Left colon (tissue), 2 donors: ENCODE data around the gene EDEM2. TPM values are rescaled to one million over a fixed set of nuclear protein-coding genes. Genes with fewer than 3 reads are reported as not detected.
"Not testable (repeated sequence)": the region's sequence is repeated elsewhere in the genome, so short reads cannot be mapped to it uniquely, and the experiment has no call there.

Source experiments
- ATAC-seq: fragments of 200-7000 bp; cut with Tn5 transposase; one replicate; pipeline ENCODE4 v1.9.1; 2020; ENCODE audit warnings: mild to moderate bottlenecking, moderate library complexity
- DNase-seq, 2 donors: peaks; one replicate each; pipeline ENCODE4 v3.0.0-alpha.2; 2020
- intact Hi-C, 2 donors: fragments of 100-400 bp; cut with DNase I in 1 of 2; cut with micrococcal nuclease in 1 of 2; formaldehyde crosslinking; loops; one replicate each; pipeline versions ENCODE4 v1.11.2 to v1.14.0; 2022; cut with DNase I, micrococcal nuclease
- total RNA-seq, 2 donors: library from RNA; stranded (reverse); fragmentation: NEBNext Ultra II Directional; extraction: Animal tissue kit (Norgen Biotek cat#: 25700); gene quantifications; one replicate each; pipeline ENCODE4 v1.2.1, GENCODE V29; 2021
- donor health status: DM: no; HTN: no; CAD: no.
- donor health status: DM: yes; HTN: yes; CAD: no.

Gene EDEM2
- total RNA-seq, 2 donors from 2014 or later = 26.4 to 29.7 TPM

DNA sequence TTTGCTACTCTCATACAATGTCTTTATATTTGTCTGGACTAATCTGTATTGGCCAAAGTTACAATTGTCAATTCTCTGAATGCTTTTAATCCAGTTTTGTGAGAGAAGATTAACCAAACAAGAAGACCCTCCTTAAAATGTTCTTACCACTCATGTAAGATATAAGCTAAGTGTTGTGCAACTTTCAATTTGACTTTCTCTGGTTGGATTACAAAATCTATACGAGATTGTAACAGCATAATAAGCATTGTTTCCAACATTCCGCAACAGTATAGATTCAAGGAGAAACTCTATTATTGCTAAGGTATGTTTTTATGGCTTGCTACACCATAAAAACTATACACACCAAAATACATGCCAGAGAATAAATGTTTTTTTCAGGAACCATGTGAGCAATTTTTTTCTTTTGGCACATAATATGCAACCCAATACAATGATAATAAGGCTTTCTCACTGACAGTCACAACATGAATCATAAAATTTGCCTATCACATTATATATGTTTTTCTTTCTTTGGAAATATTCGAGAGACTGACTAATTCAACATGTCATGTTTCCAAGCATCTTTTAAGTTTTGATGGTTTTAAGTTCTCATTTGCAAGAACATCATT lies 42.3 kb downstream of the EDEM2 start:
- intact Hi-C loops = no loop called here
- ATAC-seq = no peak
- no peak for DNase-seq

DNA sequence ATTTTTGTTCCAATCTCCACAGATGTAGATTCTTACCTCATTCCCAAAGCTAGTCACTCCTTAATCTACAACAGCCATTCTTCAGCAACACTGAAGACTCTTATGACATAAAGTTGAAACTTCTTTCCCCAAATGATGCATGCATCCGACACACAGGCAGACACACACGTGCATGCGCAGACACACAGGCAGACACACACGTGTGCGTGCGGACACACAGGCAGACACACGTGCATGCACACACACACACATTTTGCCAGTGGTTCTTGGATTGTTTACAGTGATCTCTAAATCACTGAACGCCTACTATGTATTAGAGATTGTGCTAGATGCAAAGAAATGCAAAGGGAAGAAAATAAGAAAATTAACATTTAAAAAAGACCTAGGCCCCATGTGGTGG lies 45.5 kb downstream of the EDEM2 start:
- DNase-seq = no peak
- intact Hi-C loops = no loop called here
- no peak for ATAC-seq

DNA sequence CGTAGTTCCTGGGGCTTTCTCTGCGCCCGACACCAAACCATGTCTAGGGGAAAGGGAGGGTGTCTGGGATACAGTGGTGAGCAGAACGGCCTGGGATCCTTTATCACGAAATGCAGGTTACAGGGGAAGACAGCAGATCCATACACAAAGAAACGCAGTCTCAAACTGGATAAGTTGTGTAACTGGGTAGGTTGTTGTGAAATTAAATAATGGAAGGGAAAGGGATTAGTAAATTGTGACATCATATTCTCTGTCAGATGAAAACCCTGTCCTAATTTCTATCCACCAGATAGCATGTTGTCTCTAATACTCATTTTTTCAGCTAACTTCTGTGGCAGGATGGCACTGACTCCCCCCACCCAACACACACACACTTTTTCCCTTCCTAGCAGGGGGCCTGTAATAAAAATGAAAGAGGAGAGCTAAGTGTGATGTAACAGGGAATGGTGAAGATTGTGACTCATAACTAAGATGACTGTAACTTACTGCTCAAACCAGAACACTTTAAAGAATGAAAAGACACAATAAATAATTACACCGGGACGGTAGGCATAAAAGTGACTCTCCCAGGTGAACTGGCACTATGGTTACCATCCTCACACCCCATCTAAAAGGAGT lies 53.8 kb downstream of the EDEM2 start:
- ATAC-seq (no peak), DNase-seq (no peak)
- intact Hi-C loops = no loop called here

DNA sequence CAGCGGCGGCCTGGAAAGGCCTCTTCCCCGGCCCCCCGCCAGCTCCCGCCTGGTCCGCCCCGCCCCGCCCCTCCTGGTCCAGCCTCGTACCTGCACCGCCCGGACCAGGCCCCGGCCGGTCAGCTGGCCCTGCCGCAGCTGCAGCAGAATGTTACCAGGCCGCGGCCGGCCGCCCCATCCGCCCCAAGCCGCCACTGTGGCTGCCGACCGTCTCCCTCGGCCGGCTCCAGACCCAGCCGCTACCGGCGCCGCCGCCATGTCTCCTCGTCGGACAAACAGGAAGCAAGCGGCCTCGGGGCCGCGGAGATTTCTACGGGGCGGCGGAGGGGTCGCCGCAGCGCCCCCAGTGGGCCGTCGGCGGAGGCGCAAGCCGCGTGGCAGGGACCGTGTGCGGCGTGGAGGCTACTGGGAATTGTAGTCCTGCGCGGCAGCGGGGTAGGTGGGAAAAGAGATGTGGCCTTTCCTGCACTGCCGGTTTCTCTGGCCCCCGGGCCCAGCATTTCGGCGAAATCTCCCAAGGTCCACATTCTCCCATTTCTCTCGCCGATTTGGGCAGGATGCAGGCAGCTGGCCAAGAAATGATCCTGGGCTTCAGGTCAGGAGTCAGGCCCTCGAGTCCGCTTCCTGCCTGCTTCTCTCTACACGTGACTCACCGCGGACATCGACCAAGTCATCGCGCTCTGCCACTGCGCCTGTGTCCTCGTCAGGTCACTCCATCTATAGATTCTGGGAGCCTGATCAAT lies 54.4 kb downstream of the EDEM2 start, which contains the start of gene TRPC4AP:
TRPC4AP (minus strand) TSS at position 284 of the 743 bp plus-strand sequence; CDS start at position 258, 26 bp downstream.
- peak; percentile 94 for ATAC-seq

DNA sequence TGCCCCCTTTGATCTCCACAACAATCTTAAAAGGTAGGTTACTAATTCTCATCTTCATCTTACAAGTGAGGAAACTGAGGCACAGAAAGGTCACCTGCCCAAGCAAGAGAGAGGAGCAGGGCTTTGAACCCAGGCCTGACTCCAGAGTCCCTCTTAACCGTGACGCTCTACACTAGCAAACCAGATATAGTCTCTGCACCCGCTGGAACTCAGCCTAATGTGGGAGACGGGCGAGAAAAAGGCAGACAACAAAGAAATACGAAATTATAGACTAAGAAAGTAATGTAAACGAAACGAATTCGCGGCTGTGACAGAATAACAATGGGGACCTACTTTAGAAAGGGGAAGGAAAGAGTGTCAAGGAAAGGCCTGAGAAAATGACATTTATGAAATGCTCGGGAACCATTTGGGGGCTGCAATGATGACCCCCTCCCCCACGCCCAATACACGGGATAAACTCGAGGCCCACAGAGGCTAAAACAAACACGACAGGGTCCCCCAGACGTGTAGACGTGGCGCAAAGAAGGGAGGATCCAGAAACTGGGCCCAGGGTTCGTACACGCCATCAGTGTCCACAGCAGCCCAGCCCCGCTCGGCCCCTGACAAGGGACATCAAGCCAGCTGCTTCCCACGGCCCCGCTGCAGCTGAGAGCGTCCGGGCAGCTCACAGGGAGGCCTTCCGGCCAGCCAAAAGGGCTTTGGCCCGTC lies 55.2 kb downstream of the EDEM2 start:
- intact Hi-C loops = no loop called here
- ATAC-seq (peak; percentile 51), DNase-seq (peak; percentile 21 to 50)

More for the DNA sequence above, 54.4 kb downstream of the EDEM2 start, which contains the start of gene TRPC4AP:
- intact Hi-C loops = no loop called here
- peak; percentile 84 to 93 for DNase-seq

DNA sequence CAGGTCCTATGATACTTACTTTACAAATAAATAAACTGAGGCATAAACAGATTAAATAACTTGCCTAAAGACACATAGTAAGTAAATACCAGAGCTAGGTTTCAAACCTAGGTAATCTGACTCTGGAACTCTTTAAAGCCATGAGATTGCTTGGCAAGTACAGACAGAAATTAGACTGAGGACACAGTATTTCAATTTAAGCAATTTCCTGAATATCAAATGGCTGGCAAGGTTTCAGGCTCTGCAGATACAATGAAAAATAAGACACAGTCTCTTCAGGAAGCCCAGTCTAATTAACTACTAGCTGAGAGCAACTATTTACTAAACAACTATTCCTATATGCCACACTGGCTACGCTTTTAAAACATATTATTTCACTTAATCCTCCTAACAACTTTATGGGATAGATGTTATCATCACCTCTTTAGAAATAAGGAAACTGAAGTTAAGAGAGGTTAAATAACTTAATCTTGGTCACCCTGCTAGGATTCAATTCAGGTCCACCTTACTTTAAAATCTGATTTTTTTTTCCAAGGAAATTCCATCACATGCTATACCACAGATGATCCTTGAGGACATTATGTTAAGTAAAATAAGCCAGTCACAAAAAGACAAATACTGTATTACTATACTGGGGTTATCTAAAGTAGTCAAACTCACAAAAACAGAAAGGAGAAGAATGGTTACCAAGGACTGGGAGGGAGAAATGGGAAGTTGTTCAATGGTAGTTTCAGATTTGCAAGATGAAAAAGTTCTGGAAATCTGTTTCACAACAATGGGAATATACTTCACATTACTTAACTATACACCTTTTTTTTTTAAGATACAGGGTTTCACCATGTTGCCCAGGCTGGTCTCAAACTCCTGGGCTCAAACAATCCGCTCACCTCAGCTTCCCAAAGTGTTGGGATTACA lies 58.6 kb downstream of the EDEM2 start:
- no peak for ATAC-seq
- DNase-seq = no peak
- intact Hi-C loops = no loop called here

DNA sequence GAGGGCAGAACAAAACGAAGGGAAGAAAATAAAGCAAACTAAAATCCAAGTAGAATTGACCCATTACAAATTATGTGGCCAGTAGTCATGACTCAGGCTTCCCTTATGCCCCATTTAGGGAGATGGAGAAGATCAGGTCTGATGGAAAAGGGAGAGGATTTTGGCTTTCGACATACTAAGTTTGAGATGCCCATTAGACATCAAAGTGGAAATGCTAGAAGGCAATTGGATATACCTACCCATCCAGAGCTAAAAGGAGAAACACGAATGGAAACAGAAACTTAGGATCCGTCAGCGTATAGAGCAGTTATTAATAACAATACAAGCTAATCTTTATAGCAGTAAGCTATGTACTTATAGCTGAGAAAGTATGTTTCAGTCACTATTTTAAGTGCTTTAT lies 59.3 kb downstream of the EDEM2 start:
- intact Hi-C loops = no loop called here
- ATAC-seq = no peak
- DNase-seq = no peak

DNA sequence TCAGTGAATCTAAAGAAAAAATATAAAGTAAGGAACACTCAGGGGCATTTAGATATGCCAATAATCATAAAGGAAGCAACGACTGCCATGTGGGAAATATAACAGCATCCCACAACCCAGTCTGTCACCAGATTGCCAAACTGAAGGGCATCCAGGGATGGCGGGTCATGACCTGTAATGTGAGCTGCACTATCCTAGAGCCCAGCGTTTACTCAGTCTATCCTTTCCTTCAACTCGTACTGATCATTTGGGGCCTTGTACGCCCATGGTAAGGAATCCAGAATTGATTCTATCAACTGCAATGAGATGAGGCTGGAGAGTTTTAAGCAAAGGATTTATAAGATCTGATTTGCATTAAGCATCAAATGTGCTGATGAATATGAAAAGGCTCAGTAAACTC lies 59.8 kb downstream of the EDEM2 start:
- DNase-seq = no peak
- intact Hi-C loops = no loop called here
- ATAC-seq = no peak

DNA sequence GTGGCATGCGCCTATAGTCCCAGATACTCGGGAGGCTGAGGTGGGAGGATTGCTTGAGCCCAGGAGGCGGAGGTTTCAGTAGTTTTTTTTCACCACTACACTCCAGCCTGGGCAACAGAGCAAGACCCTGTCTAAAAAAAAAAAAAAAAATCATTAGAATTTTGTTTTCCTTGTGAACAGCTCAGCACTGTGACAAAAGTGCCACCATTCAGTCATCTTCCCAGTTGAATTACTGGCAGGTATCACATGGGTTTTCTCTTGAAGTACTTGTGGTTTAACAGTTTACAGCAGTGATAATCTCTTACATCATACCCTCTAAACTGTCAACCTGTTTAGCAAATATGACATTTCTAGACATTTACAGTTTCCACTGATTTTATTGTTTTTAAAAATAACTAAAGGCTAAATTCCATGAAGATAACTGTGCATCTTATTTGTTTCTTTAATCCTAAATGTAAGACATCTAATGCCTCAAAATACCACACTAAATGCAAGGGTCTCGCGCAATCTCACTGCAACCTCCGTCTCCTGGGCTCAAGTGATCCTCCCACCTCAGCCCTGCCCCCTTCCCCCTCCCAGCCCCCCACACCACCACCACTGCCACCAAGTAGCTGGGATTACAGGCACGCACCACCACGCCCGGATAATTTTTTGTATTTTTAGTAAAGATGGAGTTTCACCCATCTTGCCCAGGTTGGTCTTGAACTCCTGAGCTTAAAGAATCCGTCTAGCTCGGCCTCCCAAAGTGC lies 61.5 kb downstream of the EDEM2 start:
- no peak for ATAC-seq
- intact Hi-C loops = no loop called here
- DNase-seq = no peak

DNA sequence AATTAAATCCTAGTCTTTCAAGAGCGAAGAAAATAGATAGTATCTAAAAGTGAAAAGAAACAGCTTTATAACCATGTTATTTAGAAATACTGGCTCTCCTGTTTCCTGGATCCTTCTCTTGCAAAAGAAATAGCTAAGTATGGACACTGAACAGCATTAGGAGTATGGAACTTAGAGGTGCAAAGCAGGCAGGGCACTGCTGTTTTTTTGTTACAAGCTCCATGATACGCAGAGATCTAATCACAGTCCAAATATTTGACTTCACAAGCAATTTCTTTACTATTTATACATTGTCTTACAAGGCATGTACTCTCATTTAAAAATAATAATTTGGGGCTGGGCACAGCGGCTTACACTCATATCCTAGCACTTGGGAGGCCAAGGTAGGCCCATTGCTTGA lies 62.1 kb downstream of the EDEM2 start:
- intact Hi-C loops = no loop called here
- ATAC-seq = no peak
- DNase-seq = no peak

DNA sequence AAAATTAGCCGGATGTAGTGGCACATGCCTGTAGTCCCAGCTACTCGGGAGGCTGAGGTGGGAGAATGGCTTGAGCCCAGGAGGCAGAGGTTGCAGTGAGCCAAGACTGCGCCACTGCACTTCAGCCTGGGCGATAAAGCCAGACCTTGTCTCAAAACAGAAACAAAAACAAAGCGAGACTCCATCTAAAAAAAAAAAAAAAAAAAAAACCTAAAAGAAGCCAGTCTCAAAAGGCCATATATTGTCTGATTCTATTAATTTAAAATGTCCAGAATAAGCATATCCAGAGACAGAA lies 66.8 kb downstream of the EDEM2 start:
- intact Hi-C loops, DNase-seq, ATAC-seq: not testable (repeated sequence)

DNA sequence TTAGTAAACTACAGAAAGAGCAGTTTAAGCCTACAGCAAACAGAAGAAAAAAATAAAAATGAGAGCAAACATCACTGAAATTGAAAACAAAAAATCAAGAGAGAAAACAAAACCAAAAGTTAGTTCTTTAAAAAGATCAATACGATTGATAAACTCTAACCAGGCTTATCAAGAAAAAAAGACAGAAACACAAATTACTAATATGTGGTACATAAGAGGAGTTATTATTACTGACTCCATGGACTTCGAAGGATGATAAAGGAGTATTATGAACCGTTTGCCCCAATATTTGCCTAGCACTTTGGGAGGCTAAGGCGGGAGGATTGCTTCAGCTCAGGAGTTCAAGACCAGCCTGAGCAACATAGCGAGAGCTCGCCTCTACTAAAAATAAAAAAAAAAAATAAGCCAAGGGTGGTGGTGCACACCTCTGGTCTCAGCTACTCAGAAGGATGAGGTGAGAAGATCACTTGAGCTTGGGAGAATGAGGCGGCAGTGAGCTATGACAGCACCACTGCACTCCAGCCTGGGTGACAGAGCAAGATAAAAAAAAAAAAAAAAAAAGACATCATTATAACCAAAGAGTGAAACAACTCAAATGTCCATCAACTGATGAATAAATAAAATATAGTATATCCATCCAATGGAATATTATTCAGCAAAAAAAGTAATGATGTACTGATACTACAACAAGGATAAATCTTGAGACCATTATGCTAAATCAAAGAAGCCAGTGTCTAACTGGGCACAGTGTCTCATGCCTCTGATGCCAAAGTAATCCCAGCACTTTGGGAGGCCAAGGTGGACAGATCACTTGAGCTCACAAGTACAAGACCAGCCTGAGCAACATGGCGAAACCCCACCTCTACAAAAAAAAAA lies 67.4 kb downstream of the EDEM2 start:
- DNase-seq (no peak), ATAC-seq (no peak)
- intact Hi-C loops = no loop called here

DNA sequence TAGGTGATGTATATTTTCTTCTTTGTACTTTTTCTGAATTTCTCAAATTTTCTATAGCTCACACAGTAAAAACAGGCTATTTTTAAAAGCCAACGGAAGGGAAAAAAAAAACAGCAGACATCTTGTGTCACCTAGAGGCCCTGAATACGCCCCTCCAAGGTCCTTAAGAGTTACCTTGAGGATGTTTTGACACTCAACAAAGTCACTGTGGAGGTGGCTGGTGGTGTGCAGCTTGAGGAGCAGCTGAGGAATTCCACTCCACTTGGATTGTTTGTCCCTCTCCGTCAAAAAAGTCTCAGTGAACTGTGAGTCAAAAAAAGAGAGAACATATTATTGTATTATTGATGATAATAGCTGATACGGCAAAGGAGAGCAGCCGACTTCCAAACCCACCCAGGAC lies 69.3 kb downstream of the EDEM2 start:
- no peak for ATAC-seq
- intact Hi-C loops = no loop called here
- no peak for DNase-seq

DNA sequence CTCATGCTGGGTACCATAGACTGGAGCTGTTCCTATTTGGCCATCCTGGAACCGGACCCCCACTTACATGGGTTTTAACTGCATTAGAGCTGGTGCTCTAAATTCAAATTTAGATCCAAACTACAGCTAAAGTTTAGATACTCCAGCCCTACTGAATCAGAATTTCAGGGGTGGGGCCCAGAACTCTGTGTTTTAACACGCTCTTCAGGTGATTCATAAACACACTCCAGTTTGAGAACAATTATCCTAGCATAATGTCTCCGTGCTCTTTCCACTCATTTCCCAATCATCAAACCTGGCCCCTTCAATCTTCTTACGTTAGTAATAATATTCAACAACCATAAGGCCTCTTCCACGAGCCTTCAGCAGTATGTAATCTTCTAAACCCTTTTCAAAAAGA lies 69.8 kb downstream of the EDEM2 start:
- ATAC-seq (no peak), DNase-seq (no peak)
- intact Hi-C loops = no loop called here

DNA sequence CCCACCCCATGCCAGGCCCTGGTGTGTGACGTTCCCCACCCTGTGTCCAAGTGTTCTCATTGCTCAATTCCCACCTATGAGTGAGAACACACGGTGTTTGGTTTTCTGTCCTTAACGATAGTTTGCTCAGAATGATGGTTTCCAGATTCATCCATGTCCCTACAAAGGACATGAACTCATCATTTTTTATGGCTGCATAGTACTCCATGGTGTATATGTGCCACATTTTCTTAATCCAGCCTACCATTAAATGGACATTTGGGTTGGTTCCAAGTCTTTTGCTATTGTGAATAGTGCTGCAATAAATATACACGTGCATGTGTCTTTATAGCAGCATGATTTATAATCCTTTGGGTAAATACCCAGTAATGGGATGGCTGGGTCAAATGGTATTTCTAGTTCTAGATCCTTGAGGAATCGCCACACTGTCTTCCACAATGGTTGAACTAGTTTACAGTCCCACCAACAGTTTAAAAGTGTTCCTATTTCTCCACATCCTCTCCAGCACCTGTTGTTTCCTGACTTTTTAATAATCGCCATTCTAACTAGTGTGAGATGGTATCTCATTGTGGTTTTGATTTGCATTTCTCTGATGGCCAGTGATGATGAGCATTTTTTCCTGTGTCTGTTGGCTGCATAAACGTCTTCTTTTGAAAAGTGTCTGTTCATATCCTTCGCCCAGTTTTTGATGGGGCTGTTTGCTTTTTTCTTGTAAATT lies 75.5 kb downstream of the EDEM2 start:
- DNase-seq, intact Hi-C loops, ATAC-seq: not testable (repeated sequence)

DNA sequence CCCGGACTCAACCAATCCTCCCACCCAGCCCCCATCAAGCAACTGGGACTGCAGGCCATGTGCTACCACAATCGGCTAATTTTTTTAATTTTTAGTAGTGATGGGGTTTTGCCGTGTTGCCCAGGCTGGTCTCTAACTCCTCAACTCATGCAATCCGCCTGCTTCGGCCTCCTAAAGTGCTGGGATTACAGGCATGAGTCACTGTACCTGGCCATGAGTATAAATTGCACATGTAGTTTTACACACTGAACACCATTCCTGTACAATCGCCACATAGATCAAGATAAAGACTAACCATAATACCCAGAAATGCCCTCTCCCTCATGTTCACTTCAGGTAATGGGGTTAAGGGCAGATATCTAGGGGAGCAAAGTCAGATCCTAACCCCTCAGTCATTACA lies 80.9 kb downstream of the EDEM2 start:
- intact Hi-C loops = no loop called here
- no peak for ATAC-seq
- no peak for DNase-seq
